Stimulated activated CD4-positive, alpha-beta T cell treated with anti-CD3 and anti-CD28 coated beads, TNF-alpha, amount 100 ng/mL, for 48 hours (primary cell): ENCODE results near the gene DNAL4.
"Not testable (repeated sequence)": the region's sequence is repeated elsewhere in the genome, so short reads cannot be mapped to it uniquely, and the experiment has no call there.

Source experiments
- DNase-seq, 3 donors: peaks; one replicate each; pipeline ENCODE4 v3.0.0-alpha.2; 2020; ENCODE audit warnings: low read depth in 3 of 3

DNAL4 gene

DNA sequence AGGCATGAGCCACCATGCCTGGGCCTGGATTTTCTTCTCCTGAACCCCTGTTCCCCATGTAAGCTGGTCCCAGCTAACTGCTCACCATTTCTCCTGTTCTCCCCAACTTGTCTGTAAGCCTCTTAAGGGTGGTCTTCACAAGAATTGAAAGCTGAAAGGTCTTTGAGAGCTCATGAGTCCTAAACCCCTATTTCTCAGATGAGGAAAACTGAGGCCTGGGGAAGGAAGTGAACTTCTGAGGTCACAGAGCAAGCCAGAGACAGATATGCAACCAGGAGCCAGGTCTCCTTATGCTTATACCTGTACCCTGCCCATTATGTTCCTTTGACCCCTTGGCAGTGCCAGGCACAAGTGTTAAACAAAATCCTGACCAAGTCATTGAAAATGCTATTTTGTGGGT, 33.6 kb upstream of the DNAL4 start:
- no peak for DNase-seq

- no peak for DNase-seq
These were observed 32.9 kb upstream of the DNAL4 start for GRCh38 chr22:38826801-38827200.

GRCh38 chr22:38826386-38826785, 32.4 kb upstream of the DNAL4 start:
- DNase-seq: no peak

- DNase-seq: peak in 2 of 3 donors; percentile 26 to 45
These were observed 30.6 kb upstream of the DNAL4 start for GRCh38 chr22:38824585-38824984.

GRCh38 chr22:38823637-38824036, 29.7 kb upstream of the DNAL4 start:
- no peak for DNase-seq

GRCh38 chr22:38823076-38823475, 29.1 kb upstream of the DNAL4 start:
- DNase-seq: no peak

DNA sequence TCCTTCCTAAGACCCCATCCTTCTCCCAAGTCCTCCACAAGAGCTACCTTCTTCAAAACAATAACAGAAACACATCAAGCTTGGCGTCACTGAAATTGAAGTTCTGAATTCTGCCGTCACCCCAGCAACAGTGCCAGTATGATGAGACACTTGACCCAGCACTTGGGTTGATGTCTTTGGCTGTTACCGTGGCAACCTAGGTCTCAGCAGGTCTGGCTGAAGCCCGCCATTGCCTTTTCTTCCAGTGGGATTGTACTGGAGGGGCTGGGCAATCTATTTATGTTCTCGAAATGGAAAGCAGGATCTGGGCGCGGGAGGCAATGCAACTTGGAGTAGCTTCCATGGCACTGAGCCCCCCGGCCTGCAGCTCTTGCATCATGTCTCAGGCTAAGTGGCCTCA, 26.1 kb upstream of the DNAL4 start:
- DNase-seq: no peak

DNA sequence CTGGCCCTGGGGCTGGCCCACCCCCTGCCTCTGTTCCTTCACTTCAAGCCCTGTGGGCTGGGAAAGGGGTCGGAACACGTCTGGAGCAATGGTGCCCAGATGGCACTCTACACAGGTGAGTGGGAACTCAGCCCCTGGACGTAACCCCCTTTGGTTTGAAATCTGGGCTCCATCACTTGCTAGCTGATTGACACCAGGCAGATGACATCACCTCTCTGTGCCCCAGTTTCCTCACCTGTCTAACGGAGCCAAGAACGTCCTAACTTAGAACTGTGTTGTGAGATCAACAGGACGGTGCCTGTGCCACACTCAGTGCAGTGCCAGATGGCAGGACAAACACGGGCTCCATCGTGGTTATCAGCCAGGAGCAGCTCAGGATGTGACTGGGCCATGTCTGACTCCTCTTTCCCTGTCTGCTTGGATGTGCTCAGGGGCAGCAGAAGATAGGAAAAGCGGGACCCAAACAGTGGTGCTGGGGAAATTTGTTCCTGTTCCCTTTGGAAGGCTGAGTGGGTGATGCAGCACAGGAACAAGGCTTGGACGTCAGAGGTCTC, 25.5 kb upstream of the DNAL4 start:
- no peak for DNase-seq

- DNase-seq: no peak
These were observed 23.3 kb upstream of the DNAL4 start for GRCh38 chr22:38817196-38817595.

DNA sequence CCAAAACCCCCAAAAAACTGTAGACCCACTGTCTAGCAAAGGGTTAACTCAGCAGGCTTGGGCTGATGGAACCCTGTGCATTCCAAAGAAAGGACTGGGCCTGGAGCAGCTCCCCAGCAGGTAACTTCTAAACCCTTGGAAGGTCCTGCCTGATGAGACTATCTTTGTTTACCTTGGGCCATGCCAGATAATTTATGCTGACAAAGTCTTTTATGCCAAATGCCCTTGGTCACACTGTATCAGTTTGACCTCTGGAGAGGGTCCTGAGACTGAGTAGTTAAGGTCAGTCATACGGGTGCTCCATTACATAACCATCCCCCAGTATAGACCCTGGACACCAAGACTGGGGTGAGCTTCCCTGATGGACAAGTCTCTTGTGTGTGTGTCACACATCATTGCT, 21.9 kb upstream of the DNAL4 start:
- no peak for DNase-seq

DNA sequence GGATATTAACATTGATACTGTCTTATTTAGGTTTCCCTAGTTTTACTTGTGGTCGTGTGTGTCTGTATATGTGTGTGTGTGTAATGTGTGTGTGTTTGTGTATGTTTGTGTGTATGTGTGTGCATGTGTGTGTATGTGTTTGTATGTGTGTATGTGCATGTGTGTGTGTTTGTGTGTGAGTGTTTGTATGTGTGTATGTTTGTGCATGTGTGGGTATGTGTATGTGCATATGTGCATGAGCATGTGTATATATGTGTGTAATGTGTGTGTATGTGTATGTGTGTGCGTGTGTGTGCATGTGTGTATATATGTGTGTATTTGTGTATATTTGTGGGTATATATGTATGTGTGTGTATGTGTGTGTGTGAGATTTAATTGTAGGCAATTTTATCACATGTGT, 17.3 kb upstream of the DNAL4 start:
- no peak for DNase-seq

DNA sequence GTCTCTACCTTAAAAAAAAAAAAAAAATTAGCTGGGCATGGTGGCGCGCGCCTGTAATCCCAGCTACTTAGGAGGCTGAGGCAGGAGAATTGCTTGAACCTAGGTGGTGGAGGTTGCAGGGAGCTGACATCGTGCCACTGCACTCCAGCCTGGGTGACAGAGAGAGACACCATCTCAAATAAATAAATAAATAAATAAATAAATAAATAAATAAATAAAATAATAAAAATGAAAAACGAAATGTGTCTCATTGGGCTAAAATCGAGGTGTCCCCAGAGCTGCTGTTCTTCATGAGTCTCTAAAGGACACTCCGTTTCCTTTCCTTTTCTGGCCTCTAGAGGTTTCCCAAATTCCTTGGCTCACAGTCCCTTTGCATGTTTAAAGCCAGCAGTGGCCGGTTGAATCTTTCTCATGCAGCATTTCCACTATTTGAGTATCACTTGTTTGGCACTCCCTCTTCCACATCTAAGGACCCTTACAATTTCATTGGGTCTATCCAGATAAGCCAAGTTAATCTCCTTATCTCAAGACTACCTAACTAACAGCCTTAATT, 11.2 kb upstream of the DNAL4 start:
- not testable (repeated sequence) for DNase-seq

- no peak for DNase-seq
These were observed 8.8 kb upstream of the DNAL4 start for GRCh38 chr22:38802671-38803121.

- no peak for DNase-seq
These were observed 5.5 kb upstream of the DNAL4 start for GRCh38 chr22:38799265-38800002.

GRCh38 chr22:38798496-38798895, 4.6 kb upstream of the DNAL4 start:
- DNase-seq: no peak

DNA sequence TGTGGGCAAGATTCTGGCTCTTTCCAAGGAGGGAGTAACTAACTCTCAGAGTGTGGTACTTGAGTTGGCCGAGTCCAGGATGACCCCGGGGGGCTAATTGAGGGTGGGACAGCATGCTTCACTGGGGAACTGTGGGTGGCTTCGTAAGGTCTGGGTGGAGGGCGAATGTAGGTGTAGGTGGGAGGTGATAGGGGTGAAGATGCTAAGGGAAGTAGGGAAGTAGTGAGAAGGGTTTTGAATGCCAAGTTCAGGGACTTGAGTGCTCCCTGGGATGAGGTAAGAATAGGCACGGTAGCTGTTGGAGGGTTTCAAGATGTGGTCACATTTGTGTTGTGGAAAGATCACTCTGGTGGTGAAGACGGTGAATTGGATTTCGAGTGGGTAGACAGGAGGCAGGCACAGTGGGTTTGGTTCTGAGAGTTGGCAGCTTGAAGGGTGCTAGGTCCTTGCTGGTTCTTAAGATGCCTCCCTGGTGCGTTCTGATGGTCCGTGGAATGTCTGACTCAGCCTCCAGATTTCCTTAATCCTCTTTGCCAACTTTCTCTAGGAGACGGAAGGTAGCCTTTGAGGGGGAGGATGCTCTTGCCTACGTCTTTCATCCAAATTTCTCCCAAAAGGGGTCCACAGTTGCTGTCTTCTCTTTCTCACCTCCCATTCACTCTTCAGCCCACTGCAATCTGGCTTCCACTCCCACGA, 2.5 kb upstream of the DNAL4 start:
- DNase-seq: no peak

GRCh38 chr22:38795569-38795968, 1.6 kb upstream of the DNAL4 start:
- DNase-seq: no peak

GRCh38 chr22:38793317-38793716, 626 bp downstream of the DNAL4 start:
- DNase-seq: no peak

GRCh38 chr22:38792833-38793232, 1.1 kb downstream of the DNAL4 start:
- DNase-seq: no peak

- no peak for DNase-seq
These were observed 4.3 kb downstream of the DNAL4 start for GRCh38 chr22:38789606-38790005.

DNA sequence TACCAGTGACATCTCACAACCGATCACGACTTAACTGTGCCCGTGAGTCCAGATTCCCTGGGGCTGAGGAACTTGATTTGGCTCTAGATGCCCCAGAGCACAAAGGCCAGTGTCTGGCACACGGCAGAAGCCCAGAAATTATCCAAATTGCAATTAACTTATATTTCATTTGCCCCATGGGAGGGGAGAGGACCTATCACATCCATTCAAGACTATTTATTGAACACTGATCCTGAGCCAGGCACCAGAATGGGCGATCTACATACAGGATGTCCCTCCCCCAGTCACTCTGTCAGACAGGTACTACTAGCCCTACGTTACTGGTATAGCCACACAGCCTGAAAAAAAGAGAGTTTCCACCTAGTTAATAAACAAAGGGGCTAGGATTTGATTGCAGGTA, 5.1 kb downstream of the DNAL4 start:
- no peak for DNase-seq

DNA sequence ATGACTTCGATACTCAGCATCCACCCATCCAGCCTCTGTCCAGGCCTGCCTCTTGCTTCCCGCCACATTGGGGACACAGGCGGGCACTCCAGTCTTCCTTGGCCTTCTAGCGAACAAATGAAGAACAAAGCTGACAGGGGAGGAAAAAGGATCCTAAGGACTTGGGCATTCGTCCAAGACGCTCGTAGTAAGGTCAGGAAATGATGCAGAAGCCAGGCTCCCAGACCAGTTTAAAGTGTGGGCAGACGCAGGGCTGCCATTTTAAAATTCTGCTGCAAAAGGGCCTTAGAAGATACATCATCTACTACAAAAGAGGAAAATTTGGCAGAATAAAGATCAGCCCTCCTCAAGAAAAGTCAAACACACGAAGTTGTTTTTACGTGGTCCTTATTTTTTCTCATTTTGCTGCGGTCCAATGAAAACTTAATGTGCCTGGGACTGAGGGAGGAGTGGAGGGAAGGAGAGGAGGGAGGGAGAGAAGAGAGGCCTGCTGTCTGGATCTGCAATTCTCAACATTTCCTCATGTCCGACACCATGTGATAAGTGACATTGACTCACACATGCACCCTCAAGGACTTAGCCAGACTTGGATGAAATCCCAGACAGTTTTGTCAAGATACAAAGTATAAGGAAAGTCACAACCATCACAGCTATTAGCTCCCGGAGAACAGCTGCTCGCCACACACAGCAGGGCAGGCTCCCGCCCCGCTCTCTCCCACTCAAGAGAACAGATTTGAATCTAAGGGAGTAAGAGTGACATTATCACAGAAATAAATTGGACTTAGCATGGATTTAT, 5.7 kb downstream of the DNAL4 start:
- DNase-seq: no peak
